Activated T-helper 2 cell treated with anti-CD3 and anti-CD28 coated beads, Interferon-gamma antibody, Interleukin-2, Interleukin-4, amounts not matched to agents 10 μg/mL and 5 μg/mL and 100 μg/mL, durations not matched to agents 14 hours and 24 hours and 36 hours (primary cell): ENCODE measurements around the gene TCEANC. TPM values are rescaled to one million over a fixed set of nuclear protein-coding genes. Genes with fewer than 3 reads are reported as not detected.
A peak's percentile ranks its signal among the peaks of the same experiment; 100 is the strongest.
"Not testable (repeated sequence)": the region's sequence is repeated elsewhere in the genome, so short reads cannot be mapped to it uniquely, and the experiment has no call there.

Experiments used
- DNase-seq: peaks from one replicate; pipeline ENCODE4 v3.0.0; 2021; ENCODE audit warnings: low spot score
- H3K27ac Mint-ChIP-seq: one replicate; pipeline ENCODE4 v1.8.0; 2021; ENCODE audit warnings: mixed read lengths
- H3K27me3 Mint-ChIP-seq: one replicate; pipeline ENCODE4 v1.8.0; 2021; ENCODE audit warnings: low read depth, mixed read lengths
- H3K36me3 Mint-ChIP-seq: one replicate; pipeline ENCODE4 v1.8.0; 2021; ENCODE audit warnings: low read depth, mixed read lengths
- H3K4me1 Mint-ChIP-seq: one replicate; pipeline ENCODE4 v1.8.0; 2021; ENCODE audit warnings: low read depth, mixed read lengths
- H3K4me3 Mint-ChIP-seq: one replicate; pipeline ENCODE4 v1.8.0; 2021; ENCODE audit warnings: low read depth, mild to moderate bottlenecking, moderate library complexity, mixed read lengths
- H3K9me3 Mint-ChIP-seq: one replicate; pipeline ENCODE4 v1.8.0; 2021; ENCODE audit warnings: mixed read lengths
- intact Hi-C: fragments of 100-400 bp; cut with micrococcal nuclease; formaldehyde crosslinking; loops from one replicate; pipeline ENCODE4 v1.15.1; 2023
- total RNA-seq: library from RNA; stranded (reverse); gene quantifications from 2 replicates; pipeline ENCODE4 v1.2.3, GENCODE V29; 2022

The TCEANC gene
- total RNA-seq, 1 donor from 2014 or later, result 2.5 TPM

DNA sequence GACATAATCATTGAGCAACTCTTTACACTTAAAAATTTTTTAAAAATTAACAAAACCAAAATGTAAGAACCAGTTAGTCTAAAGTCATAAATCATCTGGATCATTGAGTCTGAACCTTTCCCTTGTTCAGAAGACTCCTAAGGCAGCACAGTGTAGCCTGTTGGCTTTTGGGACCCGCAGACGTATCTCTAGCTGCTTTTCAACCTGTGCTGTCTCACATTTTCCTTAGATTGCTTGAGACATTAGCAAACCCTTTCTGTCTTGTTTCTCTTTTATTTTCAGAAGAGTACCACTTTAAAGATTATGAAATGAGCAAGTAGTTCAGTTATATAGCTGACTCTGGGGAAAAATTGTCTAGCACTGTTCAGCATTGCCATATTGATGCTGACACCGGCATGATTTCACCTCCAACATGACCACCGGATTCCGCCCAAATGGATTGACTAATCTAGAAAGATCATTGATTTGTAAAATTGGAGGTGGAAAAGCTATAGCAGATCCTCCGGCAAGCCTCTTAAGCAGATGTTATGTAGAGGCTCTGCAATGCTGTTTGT is 8.9 kb downstream of the TCEANC start:
- Mint-ChIP-seq H3K4me1 (peaks cover 7% of the 10 kb centered on the region), H3K27me3 (no peaks in the 10 kb centered on the region), H3K9me3 (no peaks in the 10 kb centered on the region), H3K36me3 (peaks cover 20% of the 10 kb centered on the region), H3K27ac (no peak overlapping the region), H3K4me3 (no peak overlapping the region)
- DNase-seq, result no peak
- intact Hi-C loops, result no loop called here

DNA sequence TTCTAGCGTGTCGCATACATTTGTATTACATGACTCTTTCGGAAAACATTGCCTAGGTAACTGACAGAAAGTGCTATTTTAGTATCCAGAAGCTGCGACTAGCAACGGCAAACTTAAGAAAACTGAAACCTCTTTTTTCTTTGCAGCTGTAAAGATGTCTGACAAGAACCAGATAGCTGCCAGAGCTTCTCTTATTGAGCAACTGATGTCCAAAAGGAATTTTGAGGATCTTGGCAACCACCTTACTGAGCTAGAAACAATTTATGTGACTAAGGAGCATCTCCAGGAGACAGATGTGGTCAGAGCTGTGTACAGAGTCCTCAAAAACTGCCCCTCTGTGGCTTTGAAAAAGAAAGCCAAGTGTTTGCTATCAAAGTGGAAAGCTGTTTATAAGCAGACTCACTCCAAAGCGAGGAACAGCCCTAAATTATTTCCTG is 9.4 kb downstream of the TCEANC start:
- Mint-ChIP-seq H3K27me3 (no peaks in the 10 kb centered on the region), H3K4me1 (peaks cover 7% of the 10 kb centered on the region), H3K27ac (no peak overlapping the region), H3K4me3 (no peak overlapping the region), H3K9me3 (no peaks in the 10 kb centered on the region), H3K36me3 (peaks cover 17% of the 10 kb centered on the region)
- intact Hi-C loops, result no loop called here
- no peak for DNase-seq

DNA sequence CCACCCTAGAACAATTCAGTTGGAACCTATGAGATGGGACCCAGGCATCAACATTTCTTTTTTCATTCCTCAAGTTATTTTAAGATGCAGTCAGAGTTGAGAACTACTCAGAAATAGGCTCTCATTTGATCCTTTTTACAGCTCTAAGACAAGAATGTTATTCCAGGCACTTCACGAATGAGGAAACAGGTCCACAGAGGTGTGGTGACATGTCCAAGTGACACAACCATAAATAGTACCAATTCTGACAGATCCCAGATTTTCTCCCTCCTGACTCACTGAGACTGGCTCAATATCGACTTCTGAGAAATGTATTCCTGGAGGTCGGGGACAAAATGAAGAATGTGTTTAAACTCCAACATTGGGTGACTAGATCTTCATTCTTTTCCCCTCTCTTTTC is 11.1 kb downstream of the TCEANC start:
- Mint-ChIP-seq H3K4me3 (no peak overlapping the region), H3K36me3 (peaks cover 17% of the 10 kb centered on the region), H3K4me1 (peaks cover 5% of the 10 kb centered on the region), H3K27me3 (no peaks in the 10 kb centered on the region), H3K9me3 (no peaks in the 10 kb centered on the region), H3K27ac (no peak overlapping the region)
- DNase-seq, result no peak
- intact Hi-C loops, result no loop called here

DNA sequence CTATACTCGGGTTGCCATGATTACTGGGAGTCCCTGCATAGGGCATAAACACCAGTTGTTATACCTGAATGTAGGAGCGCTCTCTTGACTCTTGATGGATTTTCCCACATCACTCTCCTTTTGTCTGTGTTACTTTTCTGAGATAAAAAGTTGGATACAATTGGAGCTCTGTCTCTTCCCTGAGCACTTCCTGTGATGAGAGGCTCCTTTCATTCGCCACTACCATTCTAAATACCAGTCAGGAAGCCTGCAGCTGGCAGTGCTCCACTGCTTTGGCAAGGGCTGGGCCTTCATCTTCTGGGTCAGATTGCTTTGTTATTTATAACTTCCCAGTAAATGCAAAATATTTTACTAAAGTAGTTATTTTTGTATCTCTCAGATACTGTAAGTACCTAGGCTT is 13.9 kb downstream of the TCEANC start:
- H3K4me1 Mint-ChIP-seq, result peaks cover 12% of the 10 kb centered on the region
- H3K4me3 Mint-ChIP-seq, result no peak overlapping the region
- peaks cover 23% of the 10 kb centered on the region for H3K36me3 Mint-ChIP-seq
- H3K27ac Mint-ChIP-seq, result no peak overlapping the region
- no peaks in the 10 kb centered on the region for H3K9me3 Mint-ChIP-seq
- no peaks in the 10 kb centered on the region for H3K27me3 Mint-ChIP-seq
- intact Hi-C loops, result no loop called here
- no peak for DNase-seq

DNA sequence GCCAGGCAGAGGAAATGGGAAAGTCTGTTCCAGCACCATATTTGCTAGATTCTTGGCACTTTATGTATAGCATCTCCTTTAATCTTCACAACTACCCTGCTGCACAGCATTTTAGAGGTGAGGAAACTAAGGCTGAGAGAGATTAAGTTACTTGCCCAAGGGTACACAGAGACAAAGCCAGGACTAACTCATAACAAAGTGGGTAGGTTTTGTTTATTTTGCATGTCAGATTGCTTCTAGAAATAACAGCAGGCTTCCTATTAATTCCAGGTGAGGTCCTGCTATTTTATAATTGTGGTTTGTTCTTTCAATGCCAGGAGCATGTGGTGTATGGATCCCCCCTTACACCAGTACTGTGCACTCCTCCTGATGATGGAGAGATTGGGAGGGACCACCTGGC is 15.0 kb downstream of the TCEANC start:
- no peak overlapping the region for H3K27ac Mint-ChIP-seq
- DNase-seq, result no peak
- peaks cover 12% of the 10 kb centered on the region for H3K4me1 Mint-ChIP-seq
- H3K9me3 Mint-ChIP-seq, result no peaks in the 10 kb centered on the region
- H3K27me3 Mint-ChIP-seq, result no peaks in the 10 kb centered on the region
- H3K36me3 Mint-ChIP-seq, result peaks cover 19% of the 10 kb centered on the region
- intact Hi-C loops, result no loop called here
- H3K4me3 Mint-ChIP-seq, result no peak overlapping the region

DNA sequence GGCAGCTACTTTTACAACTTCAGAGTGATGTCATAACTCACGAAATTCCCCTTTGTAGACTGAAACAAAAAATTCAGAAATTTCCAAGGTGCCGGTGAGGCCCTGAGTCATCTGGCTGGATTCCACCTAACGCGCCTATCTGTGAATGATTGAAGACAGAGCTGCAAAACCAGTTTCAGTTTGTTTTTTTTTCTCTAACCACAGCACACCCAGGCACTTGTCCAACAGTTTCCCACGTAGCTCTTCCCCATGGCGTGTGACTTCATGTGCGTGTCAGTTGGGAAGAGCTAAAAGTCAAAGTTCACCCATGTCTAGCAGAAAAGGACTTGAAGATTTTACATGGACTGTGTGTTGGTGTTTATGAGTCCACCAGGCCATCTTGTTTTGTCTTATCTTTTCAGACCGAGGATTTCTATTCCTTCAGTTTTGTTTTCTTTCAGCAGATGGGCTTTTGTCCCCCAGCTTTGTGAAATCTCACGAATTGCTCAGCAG is 16.4 kb downstream of the TCEANC start:
- Mint-ChIP-seq H3K27me3 (no peaks in the 10 kb centered on the region), H3K4me1 (peaks cover 10% of the 10 kb centered on the region), H3K9me3 (no peaks in the 10 kb centered on the region), H3K36me3 (peaks cover 18% of the 10 kb centered on the region), H3K4me3 (peak overlapping the region; percentile 7), H3K27ac (peak overlapping the region; percentile 91)
- DNase-seq, result no peak
- intact Hi-C loops, result loop anchor here (1.0 kb wide), 1 partner anchor 19 kb away; no protein-coding TSS in a partner anchor

DNA sequence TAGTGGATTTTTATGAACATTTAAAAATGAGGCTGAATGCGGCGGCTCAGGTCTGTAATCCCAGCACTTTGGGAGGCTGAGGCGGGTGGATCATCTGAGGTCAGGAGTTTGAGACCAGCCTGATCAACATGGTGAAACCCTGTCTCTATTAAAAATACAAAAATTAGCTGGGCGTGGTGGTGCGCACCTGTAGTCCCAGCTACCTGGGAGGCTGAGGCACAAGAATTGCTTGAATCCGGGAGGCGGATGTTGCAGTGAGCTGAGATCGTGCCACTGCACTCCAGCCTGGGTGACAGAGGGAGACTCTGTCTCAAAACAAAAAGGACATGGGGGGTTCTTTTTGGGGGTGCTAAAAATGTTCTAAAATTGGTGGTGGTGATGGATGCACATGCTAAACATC is 16.8 kb downstream of the TCEANC start:
- intact Hi-C loops, result loop anchor here (1.0 kb wide), 1 partner anchor 19 kb away; no protein-coding TSS in a partner anchor
- H3K27me3 Mint-ChIP-seq, DNase-seq, H3K4me1 Mint-ChIP-seq, H3K4me3 Mint-ChIP-seq, H3K9me3 Mint-ChIP-seq: not testable (repeated sequence)
- H3K36me3 Mint-ChIP-seq, result peaks cover 17% of the 10 kb centered on the region
- H3K27ac Mint-ChIP-seq, result peak overlapping the region; percentile 91

DNA sequence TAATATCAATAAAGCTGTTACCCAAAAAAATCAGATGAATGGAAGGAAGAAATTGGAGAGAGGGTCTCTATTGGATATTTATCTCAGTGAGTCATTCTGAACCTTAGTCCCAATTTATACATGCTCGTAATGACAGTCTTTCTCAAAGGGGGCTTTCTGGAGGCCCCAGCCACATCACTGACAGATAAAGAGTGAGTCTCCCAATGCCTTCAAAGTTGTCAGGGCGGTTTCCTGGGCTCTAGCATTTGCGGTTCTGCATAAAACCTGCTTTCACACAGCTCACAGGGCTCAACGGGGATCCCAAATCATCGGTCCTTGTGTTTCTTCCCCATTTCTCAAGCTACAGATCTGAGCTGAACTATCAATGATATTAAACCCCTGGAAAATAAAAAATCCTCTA is 17.3 kb downstream of the TCEANC start:
- DNase-seq, result no peak
- peaks cover 10% of the 10 kb centered on the region for H3K4me1 Mint-ChIP-seq

DNA sequence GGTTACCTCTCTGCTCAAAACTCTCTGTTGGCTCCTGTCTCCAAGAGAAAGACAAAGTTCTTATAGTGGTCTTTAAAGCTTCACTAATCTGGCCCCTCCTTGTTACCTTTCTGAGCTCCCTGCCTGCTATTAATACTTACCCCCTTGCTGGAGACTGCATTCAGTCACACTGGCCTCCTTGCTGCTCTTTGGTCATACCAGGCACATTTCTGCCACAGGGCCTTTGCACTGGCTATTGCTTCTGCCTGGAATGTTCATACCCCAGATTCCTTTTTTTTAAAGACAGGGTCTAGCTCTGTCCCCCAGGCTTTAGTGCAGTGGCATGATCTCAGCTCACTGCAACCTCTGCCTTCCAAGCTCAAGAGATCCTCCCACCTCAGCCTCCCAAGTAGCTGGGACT is 20.1 kb downstream of the TCEANC start:
- H3K4me1 Mint-ChIP-seq, result peaks cover 10% of the 10 kb centered on the region
- intact Hi-C loops, result no loop called here
- DNase-seq, result no peak
- H3K36me3 Mint-ChIP-seq, result peaks cover 14% of the 10 kb centered on the region
- H3K4me3 Mint-ChIP-seq, result no peak overlapping the region
- no peak overlapping the region for H3K27ac Mint-ChIP-seq
- H3K27me3 Mint-ChIP-seq, result no peaks in the 10 kb centered on the region
- H3K9me3 Mint-ChIP-seq, result no peaks in the 10 kb centered on the region

More for the DNA sequence above, 17.3 kb downstream of the TCEANC start:
- intact Hi-C loops, result no loop called here
- H3K36me3 Mint-ChIP-seq, result peaks cover 14% of the 10 kb centered on the region
- no peaks in the 10 kb centered on the region for H3K9me3 Mint-ChIP-seq
- H3K4me3 Mint-ChIP-seq, result no peak overlapping the region
- no peaks in the 10 kb centered on the region for H3K27me3 Mint-ChIP-seq
- no peak overlapping the region for H3K27ac Mint-ChIP-seq

DNA sequence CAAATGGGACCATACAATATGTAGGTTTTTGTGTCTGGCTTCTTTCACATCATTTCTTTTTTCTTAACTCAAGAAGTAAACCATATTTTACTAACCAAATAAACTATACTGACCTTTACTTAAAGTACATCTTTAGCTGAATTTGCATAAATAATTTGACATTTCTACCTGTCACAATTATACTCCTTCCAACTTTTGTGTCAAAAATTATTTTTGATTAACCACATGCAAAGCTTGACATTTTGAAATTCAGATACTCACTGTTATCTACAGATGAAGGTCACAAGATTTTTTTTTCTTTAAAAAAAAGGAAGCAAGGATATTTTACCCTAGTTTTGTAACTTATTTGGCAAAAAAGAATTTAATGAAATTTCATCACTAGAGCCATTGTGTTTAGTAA is 23.9 kb downstream of the TCEANC start:
- Mint-ChIP-seq H3K27ac (no peak overlapping the region), H3K27me3 (no peaks in the 10 kb centered on the region), H3K9me3 (no peaks in the 10 kb centered on the region), H3K36me3 (peaks cover 4% of the 10 kb centered on the region), H3K4me1 (no peaks in the 10 kb centered on the region), H3K4me3 (no peak overlapping the region)
- DNase-seq, result no peak
- intact Hi-C loops, result no loop called here

DNA sequence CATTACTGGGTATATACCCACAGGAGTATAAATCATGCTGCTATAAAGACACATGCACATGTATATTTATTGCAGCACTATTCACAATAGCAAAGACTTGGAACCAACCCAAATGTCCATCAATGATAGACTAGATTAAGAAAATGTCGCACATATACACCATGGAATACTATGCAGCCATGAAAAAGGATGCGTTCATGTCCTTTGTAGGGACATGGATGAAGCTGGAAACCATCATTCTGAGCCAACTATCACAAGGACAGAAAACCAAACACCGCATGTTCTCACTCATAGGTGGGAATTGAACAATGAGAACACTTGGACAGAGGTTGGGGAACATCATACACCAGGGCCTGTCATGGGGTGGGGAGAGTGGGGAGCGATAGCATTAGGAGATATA is 26.8 kb downstream of the TCEANC start:
- H3K4me1 Mint-ChIP-seq, DNase-seq, intact Hi-C loops, H3K4me3 Mint-ChIP-seq, H3K27me3 Mint-ChIP-seq, H3K27ac Mint-ChIP-seq, H3K36me3 Mint-ChIP-seq, H3K9me3 Mint-ChIP-seq: not testable (repeated sequence)

DNA sequence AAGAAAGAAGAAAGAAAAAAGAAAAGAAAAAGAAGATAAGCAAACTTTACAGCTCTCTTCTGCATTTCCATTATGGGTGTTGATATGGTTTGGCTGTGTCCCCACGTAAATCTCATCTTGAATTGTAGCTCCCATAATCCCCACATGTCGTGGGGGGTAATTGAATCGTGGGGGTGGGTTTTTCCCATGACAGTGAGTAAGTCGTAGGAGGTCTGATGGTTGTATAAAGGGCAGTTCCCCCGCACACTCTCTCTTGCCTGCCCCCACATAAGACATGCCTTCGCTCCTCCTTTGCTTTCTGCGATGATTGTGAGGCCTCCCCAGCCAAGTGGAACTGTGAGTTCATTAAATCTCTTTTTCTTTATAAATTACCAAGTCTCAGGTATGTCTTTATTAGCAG is 28.7 kb downstream of the TCEANC start:
- intact Hi-C loops, result no loop called here
- H3K9me3 Mint-ChIP-seq, result no peaks in the 10 kb centered on the region
- H3K4me3 Mint-ChIP-seq, result no peak overlapping the region
- H3K27ac Mint-ChIP-seq, result no peak overlapping the region
- peaks cover 8% of the 10 kb centered on the region for H3K36me3 Mint-ChIP-seq
- DNase-seq, result no peak
- H3K4me1 Mint-ChIP-seq, result peaks cover 6% of the 10 kb centered on the region
- no peaks in the 10 kb centered on the region for H3K27me3 Mint-ChIP-seq

DNA sequence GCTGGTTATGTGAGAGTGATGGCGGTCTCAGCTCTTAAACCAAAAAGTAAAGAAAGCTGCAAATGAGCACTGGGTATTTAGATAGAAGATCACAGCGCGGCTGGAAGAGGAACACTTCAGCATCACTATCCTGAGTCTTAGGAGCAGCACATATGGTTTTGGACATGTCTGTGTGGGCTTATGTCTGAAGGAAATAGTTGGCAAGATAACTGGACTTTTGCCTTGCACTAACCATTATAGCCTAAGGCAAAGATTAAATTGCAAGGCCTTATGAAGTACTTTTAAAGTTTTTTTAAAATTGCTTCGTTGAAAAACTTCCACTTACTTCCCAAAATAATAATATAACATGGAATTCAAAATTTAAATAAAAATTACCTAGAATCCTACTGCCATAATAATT is 31.4 kb downstream of the TCEANC start:
- Mint-ChIP-seq H3K27me3 (no peaks in the 10 kb centered on the region), H3K9me3 (no peaks in the 10 kb centered on the region), H3K36me3 (peaks cover 8% of the 10 kb centered on the region), H3K4me3 (no peak overlapping the region), H3K27ac (no peak overlapping the region), H3K4me1 (peaks cover 18% of the 10 kb centered on the region)
- intact Hi-C loops, result no loop called here
- DNase-seq, result no peak
